Measurements from ENCODE around the gene LZTR1.
"Not testable (repeated sequence)": the region's sequence is repeated elsewhere in the genome, so short reads cannot be mapped to it uniquely, and the experiment has no call there.

LZTR1 gene

DNA sequence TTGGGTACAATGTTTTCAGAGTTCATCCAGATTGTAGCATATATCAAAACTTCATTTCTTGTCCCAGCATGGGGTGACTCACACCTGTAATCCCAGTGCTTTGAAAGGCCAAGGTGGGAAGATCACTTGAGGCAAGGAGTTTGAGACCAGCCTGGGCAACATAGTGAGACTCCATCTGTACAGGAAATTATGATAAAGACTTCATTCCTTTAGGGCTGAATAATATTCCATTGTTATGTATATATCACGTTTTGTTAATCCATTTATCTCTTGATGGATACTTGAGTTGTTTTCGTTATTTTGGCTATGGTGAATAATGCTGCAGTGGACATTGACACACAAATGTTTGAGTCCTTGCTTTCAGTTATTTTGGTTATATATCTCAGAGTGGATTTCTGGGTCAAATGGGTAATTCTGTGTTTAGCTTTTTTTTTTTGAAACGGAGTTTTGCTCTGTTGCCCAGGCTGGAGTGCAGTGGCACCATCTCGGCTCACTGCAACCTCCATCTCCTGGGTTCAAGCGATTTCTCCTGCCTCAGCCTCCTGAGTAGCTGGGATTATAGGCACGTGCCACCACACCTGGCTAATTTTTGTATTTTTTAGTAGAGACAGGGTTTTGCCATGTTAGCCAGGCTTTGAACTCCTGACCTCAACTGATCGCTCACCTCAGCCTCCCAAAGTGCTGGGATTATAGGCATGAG lies 39.7 kb upstream of the LZTR1 start:
- not testable (repeated sequence) for H3K27me3 ChIP-seq (replicated peaks; ENCODE audit: control insufficient read depth, insufficient read depth, low read length, poor library complexity, severe bottlenecking); DNase-seq; H3K4me3 ChIP-seq (ENCODE audit: insufficient read depth, low read depth, low read length, poor library complexity, severe bottlenecking); H3K4me1 ChIP-seq (ENCODE audit: control insufficient read depth, insufficient read depth, low read length, poor library complexity, severe bottlenecking); H3K36me3 ChIP-seq (ENCODE audit: control insufficient read depth, insufficient read depth, low read length); H3K9me3 ChIP-seq (ENCODE audit: control insufficient read depth, low read length); H3K27ac ChIP-seq (ENCODE audit: insufficient read depth, low read length, poor library complexity, severe bottlenecking)

DNA sequence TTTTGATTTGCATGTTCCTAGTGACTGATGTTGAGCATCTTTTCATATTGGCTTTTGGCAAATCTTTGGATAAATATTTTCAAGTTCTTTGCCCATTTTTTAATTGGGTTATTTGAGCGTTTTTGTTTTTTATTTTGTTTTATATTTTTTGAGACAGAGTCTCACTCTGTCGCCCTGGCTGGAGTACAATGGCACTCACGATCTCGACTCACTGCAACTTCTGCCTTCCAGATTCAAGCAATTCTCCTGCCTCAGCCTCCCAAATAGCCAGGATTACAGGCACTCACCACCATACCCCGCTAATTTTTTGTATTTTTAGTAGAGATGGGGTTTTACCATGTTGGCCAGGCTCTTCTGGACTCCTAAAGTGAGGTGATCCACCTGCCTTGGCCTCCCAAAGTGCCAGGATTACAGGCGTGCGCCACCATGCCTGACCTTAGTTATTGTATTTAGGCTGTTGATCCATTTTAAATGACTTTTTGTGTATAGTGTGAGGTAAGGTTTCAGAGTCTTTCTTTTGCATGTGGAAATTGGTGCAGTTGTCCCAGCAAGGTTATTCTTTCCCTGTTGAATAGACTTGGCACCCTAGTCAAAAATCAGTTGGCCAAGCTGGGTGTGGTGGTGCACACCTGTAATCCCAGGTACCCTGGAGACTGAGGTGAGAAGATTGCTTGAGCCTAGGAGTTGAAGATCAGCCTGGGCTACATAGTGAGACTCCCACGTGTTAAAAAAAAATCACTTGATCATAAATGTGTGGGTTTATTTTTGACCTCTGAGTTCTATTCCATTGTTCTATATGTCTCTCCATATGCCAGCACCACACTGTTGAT lies 38.8 kb upstream of the LZTR1 start:
- Histone ChIP-seq H3K4me1 (ENCODE audit: control insufficient read depth, insufficient read depth, low read length, poor library complexity, severe bottlenecking) (peaks cover 2% of the 10 kb centered on the region), H3K36me3 (ENCODE audit: control insufficient read depth, insufficient read depth, low read length) (peaks cover 4% of the 10 kb centered on the region), H3K4me3 (ENCODE audit: insufficient read depth, low read depth, low read length, poor library complexity, severe bottlenecking) (no peak overlapping the region), H3K27ac (ENCODE audit: insufficient read depth, low read length, poor library complexity, severe bottlenecking) (no peak overlapping the region), H3K9me3 (ENCODE audit: control insufficient read depth, low read length) (no peaks in the 10 kb centered on the region), H3K27me3 (replicated peaks; ENCODE audit: control insufficient read depth, insufficient read depth, low read length, poor library complexity, severe bottlenecking) (no peaks in the 10 kb centered on the region)
- DNase-seq: no peak

DNA sequence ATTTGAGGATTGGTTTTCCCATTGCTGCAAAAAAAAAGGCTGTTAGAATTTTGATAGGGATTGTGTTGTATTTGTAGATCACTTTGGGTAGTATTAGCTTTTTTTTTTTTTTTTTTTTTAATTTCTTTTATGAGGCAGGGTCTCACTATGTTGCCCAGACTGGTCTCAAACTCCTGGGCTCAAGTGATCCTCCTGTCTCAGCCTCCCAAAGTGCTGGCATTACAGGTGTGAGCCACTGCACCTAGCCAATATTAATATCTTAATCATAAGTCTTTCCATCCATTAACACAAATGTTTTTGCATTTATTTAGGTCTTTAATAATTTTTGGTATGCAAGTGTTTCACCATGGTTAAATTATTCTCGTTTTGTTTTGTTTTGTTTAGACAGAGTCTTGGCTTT lies 38.1 kb upstream of the LZTR1 start:
- Histone ChIP-seq H3K4me3 (ENCODE audit: insufficient read depth, low read depth, low read length, poor library complexity, severe bottlenecking) (no peak overlapping the region), H3K36me3 (ENCODE audit: control insufficient read depth, insufficient read depth, low read length) (peaks cover 4% of the 10 kb centered on the region), H3K27ac (ENCODE audit: insufficient read depth, low read length, poor library complexity, severe bottlenecking) (no peak overlapping the region), H3K9me3 (ENCODE audit: control insufficient read depth, low read length) (no peaks in the 10 kb centered on the region), H3K4me1 (ENCODE audit: control insufficient read depth, insufficient read depth, low read length, poor library complexity, severe bottlenecking) (peaks cover 2% of the 10 kb centered on the region), H3K27me3 (replicated peaks; ENCODE audit: control insufficient read depth, insufficient read depth, low read length, poor library complexity, severe bottlenecking) (no peaks in the 10 kb centered on the region)
- DNase-seq: no peak

DNA sequence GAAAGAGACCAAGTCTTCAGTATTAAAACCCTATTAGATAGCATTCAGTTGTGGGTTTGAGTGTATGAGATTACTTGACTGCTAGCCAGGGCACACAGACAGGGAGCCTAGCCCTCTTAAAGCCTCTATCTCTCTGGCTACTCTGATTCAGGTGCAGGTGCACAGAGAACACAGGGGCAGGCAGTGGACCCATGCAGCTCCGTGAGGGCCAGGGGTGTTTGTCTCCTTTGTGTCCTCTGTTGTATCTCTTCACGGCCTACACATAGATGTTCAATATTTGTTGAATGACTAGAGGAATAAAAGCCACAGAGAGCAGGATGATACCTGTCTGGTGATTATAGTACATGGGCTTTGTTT lies 36.5 kb upstream of the LZTR1 start:
- peaks cover 2% of the 10 kb centered on the region for H3K4me1 ChIP-seq (ENCODE audit: control insufficient read depth, insufficient read depth, low read length, poor library complexity, severe bottlenecking)
- H3K27ac ChIP-seq (ENCODE audit: insufficient read depth, low read length, poor library complexity, severe bottlenecking): no peak overlapping the region
- no peaks in the 10 kb centered on the region for H3K9me3 ChIP-seq (ENCODE audit: control insufficient read depth, low read length)
- DNase-seq: no peak
- no peaks in the 10 kb centered on the region for H3K27me3 ChIP-seq (replicated peaks; ENCODE audit: control insufficient read depth, insufficient read depth, low read length, poor library complexity, severe bottlenecking)
- H3K36me3 ChIP-seq (ENCODE audit: control insufficient read depth, insufficient read depth, low read length): peaks cover 14% of the 10 kb centered on the region
- no peak overlapping the region for H3K4me3 ChIP-seq (ENCODE audit: insufficient read depth, low read depth, low read length, poor library complexity, severe bottlenecking)

DNA sequence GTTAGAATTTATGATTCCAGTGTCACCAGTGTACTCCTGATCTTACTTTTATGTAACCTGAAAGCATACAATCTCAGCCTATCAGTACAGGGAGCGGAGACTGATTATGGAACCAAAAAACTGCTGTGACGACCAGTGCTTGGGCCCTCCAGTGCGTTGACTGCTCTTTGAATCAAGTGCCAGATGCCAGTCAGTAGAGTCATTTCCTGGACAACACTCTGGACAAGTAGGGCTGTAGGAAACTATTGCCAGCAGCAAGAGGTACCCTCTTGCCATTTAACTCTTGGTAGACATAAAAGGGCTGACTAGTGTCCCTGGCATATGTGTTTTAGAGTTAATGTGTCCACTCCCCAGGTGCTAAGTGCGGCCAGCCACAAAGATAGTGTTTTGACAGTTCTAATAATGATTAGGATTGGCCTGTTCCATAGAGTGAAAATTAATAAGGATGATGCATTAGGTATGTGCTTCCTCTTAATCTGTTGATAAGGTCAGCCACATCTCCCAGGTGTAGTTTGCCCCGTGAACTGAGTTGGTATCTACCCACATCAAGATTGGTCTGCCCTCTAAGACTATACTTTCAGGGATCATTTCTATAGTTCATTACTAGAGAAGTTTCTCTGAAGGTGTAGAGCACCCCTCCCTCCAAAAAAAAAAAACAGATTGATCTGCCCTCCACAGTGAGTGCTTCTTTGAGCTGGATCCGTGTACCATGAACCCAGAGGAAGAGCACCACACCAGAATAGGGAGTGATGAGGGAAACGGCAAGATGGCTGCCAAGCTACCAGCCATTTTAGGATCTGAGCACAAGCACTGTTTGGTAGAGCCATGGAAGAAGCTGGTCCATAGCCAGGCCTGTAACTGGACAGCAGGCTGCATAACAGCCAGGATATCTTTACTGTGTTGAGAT lies 35.8 kb upstream of the LZTR1 start:
- Histone ChIP-seq H3K36me3 (ENCODE audit: control insufficient read depth, insufficient read depth, low read length) (peaks cover 18% of the 10 kb centered on the region), H3K27ac (ENCODE audit: insufficient read depth, low read length, poor library complexity, severe bottlenecking) (no peak overlapping the region), H3K4me3 (ENCODE audit: insufficient read depth, low read depth, low read length, poor library complexity, severe bottlenecking) (no peak overlapping the region), H3K4me1 (ENCODE audit: control insufficient read depth, insufficient read depth, low read length, poor library complexity, severe bottlenecking) (peaks cover 2% of the 10 kb centered on the region), H3K27me3 (replicated peaks; ENCODE audit: control insufficient read depth, insufficient read depth, low read length, poor library complexity, severe bottlenecking) (no peaks in the 10 kb centered on the region), H3K9me3 (ENCODE audit: control insufficient read depth, low read length) (no peaks in the 10 kb centered on the region)
- DNase-seq: no peak

DNA sequence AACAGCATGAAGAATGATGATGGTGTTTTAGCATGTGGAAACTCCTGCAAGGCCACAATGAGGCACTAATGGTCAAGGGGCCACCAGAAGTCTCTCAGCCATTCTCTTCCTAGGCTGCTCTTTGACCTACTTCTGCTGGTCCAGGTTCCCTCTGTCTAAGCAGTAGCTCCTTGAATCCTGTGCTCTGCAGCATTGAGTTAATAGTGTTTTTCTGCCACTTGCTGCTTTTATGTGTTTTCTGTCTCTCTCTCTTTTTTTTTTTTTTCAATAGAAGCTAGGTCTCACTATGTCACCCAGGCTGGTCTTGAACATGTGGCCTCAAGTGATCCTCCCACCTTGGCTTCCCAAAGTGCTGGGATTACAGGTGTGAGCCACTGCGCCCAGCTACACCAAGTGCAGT lies 35.1 kb upstream of the LZTR1 start:
- Histone ChIP-seq H3K9me3 (ENCODE audit: control insufficient read depth, low read length) (no peaks in the 10 kb centered on the region), H3K27me3 (replicated peaks; ENCODE audit: control insufficient read depth, insufficient read depth, low read length, poor library complexity, severe bottlenecking) (no peaks in the 10 kb centered on the region), H3K36me3 (ENCODE audit: control insufficient read depth, insufficient read depth, low read length) (peaks cover 19% of the 10 kb centered on the region), H3K4me1 (ENCODE audit: control insufficient read depth, insufficient read depth, low read length, poor library complexity, severe bottlenecking) (peaks cover 2% of the 10 kb centered on the region), H3K4me3 (ENCODE audit: insufficient read depth, low read depth, low read length, poor library complexity, severe bottlenecking) (no peak overlapping the region), H3K27ac (ENCODE audit: insufficient read depth, low read length, poor library complexity, severe bottlenecking) (no peak overlapping the region)
- DNase-seq: no peak

DNA sequence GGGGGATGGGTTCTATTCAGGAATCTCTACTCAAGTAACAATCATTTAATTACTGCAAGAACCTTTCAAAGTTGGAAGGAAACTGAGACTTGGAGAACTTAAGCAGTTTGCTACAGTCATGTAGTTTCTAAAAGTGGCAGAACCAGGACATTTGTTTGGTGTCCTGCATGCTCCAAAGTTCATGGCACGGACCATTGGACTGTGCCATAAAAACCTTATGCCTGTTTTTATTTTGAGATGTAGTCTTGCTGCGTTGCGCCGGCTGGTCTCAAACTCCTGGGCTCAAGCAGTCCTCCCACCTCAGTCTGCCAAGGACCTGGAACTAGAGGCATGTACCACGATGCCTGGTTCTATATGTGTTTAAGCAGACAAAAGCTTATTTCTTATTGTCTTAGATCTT lies 33.6 kb upstream of the LZTR1 start:
- peaks cover 28% of the 10 kb centered on the region for H3K36me3 ChIP-seq (ENCODE audit: control insufficient read depth, insufficient read depth, low read length)
- H3K27ac ChIP-seq (ENCODE audit: insufficient read depth, low read length, poor library complexity, severe bottlenecking): no peak overlapping the region
- no peak for DNase-seq

DNA sequence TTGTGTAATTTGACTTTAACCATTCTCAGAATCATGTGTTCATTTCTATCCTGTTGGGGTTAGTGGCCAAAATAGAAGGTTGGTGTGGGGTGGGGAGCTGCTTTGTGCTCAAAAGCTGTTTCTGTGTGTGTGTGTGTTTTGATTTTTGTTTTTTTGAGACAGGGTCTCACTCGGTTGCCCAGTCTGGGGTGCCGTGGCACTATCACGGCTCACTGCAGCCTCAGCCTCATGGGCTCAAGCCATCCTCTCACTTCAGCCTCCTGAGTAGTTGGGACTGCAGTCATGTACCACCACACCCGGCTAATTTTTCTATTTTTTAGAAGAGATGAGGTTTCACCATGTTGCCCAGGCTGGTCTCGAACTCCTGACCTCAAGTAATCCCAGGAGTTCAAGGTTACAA lies 33.1 kb upstream of the LZTR1 start:
- DNase-seq: no peak
- H3K4me1 ChIP-seq (ENCODE audit: control insufficient read depth, insufficient read depth, low read length, poor library complexity, severe bottlenecking): peaks cover 2% of the 10 kb centered on the region
- H3K9me3 ChIP-seq (ENCODE audit: control insufficient read depth, low read length): no peaks in the 10 kb centered on the region
- no peaks in the 10 kb centered on the region for H3K27me3 ChIP-seq (replicated peaks; ENCODE audit: control insufficient read depth, insufficient read depth, low read length, poor library complexity, severe bottlenecking)
- no peak overlapping the region for H3K27ac ChIP-seq (ENCODE audit: insufficient read depth, low read length, poor library complexity, severe bottlenecking)
- H3K36me3 ChIP-seq (ENCODE audit: control insufficient read depth, insufficient read depth, low read length): peaks cover 28% of the 10 kb centered on the region
- no peak overlapping the region for H3K4me3 ChIP-seq (ENCODE audit: insufficient read depth, low read depth, low read length, poor library complexity, severe bottlenecking)

More for the DNA sequence above, 33.6 kb upstream of the LZTR1 start:
- H3K4me3 ChIP-seq (ENCODE audit: insufficient read depth, low read depth, low read length, poor library complexity, severe bottlenecking): no peak overlapping the region
- H3K4me1 ChIP-seq (ENCODE audit: control insufficient read depth, insufficient read depth, low read length, poor library complexity, severe bottlenecking): peaks cover 2% of the 10 kb centered on the region
- no peaks in the 10 kb centered on the region for H3K27me3 ChIP-seq (replicated peaks; ENCODE audit: control insufficient read depth, insufficient read depth, low read length, poor library complexity, severe bottlenecking)
- no peaks in the 10 kb centered on the region for H3K9me3 ChIP-seq (ENCODE audit: control insufficient read depth, low read length)

DNA sequence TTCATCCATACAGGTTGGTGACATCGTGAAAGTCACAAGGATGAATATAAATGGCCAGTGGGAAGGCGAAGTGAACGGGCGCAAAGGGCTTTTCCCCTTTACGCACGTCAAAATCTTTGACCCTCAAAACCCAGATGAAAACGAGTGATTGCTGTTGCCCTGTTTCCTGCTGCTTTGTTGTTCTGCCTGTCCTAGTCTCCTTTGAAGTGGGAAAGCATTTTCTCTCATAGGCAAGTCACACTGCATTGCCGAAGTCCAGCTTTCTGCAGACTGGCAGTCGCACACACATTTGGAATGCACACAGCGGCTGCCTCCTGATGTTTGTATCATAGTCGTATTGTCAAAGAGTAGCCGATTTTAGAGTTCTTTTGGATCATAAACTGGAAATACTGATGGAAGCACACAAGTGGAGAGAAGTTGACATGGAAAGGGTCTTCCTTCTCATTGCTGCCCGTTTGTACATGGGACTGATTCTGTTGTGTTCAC lies 32.4 kb upstream of the LZTR1 start:
- Histone ChIP-seq H3K27ac (ENCODE audit: insufficient read depth, low read length, poor library complexity, severe bottlenecking) (no peak overlapping the region), H3K4me3 (ENCODE audit: insufficient read depth, low read depth, low read length, poor library complexity, severe bottlenecking) (no peak overlapping the region), H3K4me1 (ENCODE audit: control insufficient read depth, insufficient read depth, low read length, poor library complexity, severe bottlenecking) (peaks cover 2% of the 10 kb centered on the region), H3K27me3 (replicated peaks; ENCODE audit: control insufficient read depth, insufficient read depth, low read length, poor library complexity, severe bottlenecking) (no peaks in the 10 kb centered on the region), H3K9me3 (ENCODE audit: control insufficient read depth, low read length) (no peaks in the 10 kb centered on the region), H3K36me3 (ENCODE audit: control insufficient read depth, insufficient read depth, low read length) (peaks cover 28% of the 10 kb centered on the region)
- no peak for DNase-seq
